Subcutaneous abdominal adipose tissue (tissue), 5 donors: ENCODE measurements around the gene TUFT1.

Experiments used
- H3K27ac ChIP-seq: one replicate; pipeline ENCODE4 v1.7.0; 2013; ENCODE audit warnings: low read depth, mild to moderate bottlenecking, inconsistent platforms, low read length, moderate library complexity
- H3K27me3 ChIP-seq, 5 donors: one replicate each; pipeline ENCODE4 v1.7.0; 2013; ENCODE audit warnings: low read length in 5 of 5, inconsistent platforms in 1 of 5; ENCODE audit not compliant: control insufficient read depth in 5 of 5, insufficient read depth in 4 of 5
- H3K36me3 ChIP-seq, 5 donors: one replicate each; pipeline ENCODE4 v1.7.0; 2013; ENCODE audit warnings: low read length in 5 of 5; ENCODE audit not compliant: control insufficient read depth in 5 of 5, insufficient read depth in 5 of 5
- H3K4me1 ChIP-seq, 5 donors: one replicate each; pipeline ENCODE4 v1.7.0; 2013; ENCODE audit warnings: low read length in 5 of 5, mild to moderate bottlenecking in 3 of 5, moderate library complexity in 1 of 5; ENCODE audit not compliant: control insufficient read depth in 5 of 5, insufficient read depth in 5 of 5
- H3K4me3 ChIP-seq, 5 donors: one replicate each; pipeline ENCODE4 v1.7.0; 2013; ENCODE audit warnings: low read length in 5 of 5, low read depth in 1 of 5
- H3K9ac ChIP-seq, 5 donors: one replicate each; pipeline ENCODE4 v1.7.0; 2013; ENCODE audit warnings: low read length in 5 of 5, mild to moderate bottlenecking in 4 of 5, moderate library complexity in 3 of 5
- H3K9me3 ChIP-seq, 5 donors: one replicate each; pipeline ENCODE4 v1.7.0; 2013; ENCODE audit warnings: low read length in 5 of 5; ENCODE audit not compliant: control insufficient read depth in 5 of 5
- donor health status: healthy.
- donor health status: healthy.
- donor health status: healthy.
- donor health status: healthy.
- donor health status: healthy.

TUFT1 gene

GRCh38 chr1:151511636-151512215 lies 28.4 kb upstream of the TUFT1 start:
- peak overlapping the region in 3 of 5 donors; percentile 52 to 56 (median 56) for H3K9ac ChIP-seq
- peaks cover 2 to 21% (median 16%) of the 10 kb centered on the region in 5 donors for H3K4me1 ChIP-seq
- H3K27me3 ChIP-seq = peaks cover 17 to 39% (median 32%) of the 10 kb centered on the region in 5 donors
- no peak overlapping the region for H3K27ac ChIP-seq
- H3K4me3 ChIP-seq = peak overlapping the region; percentile 58 to 66 (median 62)
- no peaks in the 10 kb centered on the region for H3K36me3 ChIP-seq
- no peaks in the 10 kb centered on the region for H3K9me3 ChIP-seq

GRCh38 chr1:151512326-151512725 lies 27.8 kb upstream of the TUFT1 start:
- Histone ChIP-seq H3K9me3 (no peaks in the 10 kb centered on the region), H3K9ac (peak overlapping the region in 2 of 5 donors; percentile 52 to 56), H3K4me3 (peak overlapping the region in 2 of 5 donors; percentile 59 to 62), H3K36me3 (no peaks in the 10 kb centered on the region), H3K4me1 (peaks cover 2 to 21% (median 16%) of the 10 kb centered on the region in 5 donors), H3K27ac (no peak overlapping the region), H3K27me3 (peaks cover 17 to 39% (median 32%) of the 10 kb centered on the region in 5 donors)

GRCh38 chr1:151512801-151513625 lies 27.1 kb upstream of the TUFT1 start:
- peaks cover 2 to 21% (median 16%) of the 10 kb centered on the region in 5 donors for H3K4me1 ChIP-seq
- H3K9ac ChIP-seq = no peak overlapping the region
- H3K36me3 ChIP-seq = no peaks in the 10 kb centered on the region
- no peaks in the 10 kb centered on the region for H3K9me3 ChIP-seq
- no peak overlapping the region for H3K27ac ChIP-seq
- H3K4me3 ChIP-seq = no peak overlapping the region
- peaks cover 17 to 39% (median 32%) of the 10 kb centered on the region in 5 donors for H3K27me3 ChIP-seq

- H3K4me3 ChIP-seq = no peak overlapping the region
Observed at GRCh38 chr1:151513626-151514121, 26.4 kb upstream of the TUFT1 start.

GRCh38 chr1:151514366-151514765 lies 25.7 kb upstream of the TUFT1 start:
- Histone ChIP-seq H3K9ac (no peak overlapping the region), H3K36me3 (no peaks in the 10 kb centered on the region), H3K9me3 (no peaks in the 10 kb centered on the region), H3K27me3 (peaks cover 17 to 42% (median 37%) of the 10 kb centered on the region in 5 donors), H3K4me1 (peaks cover 2 to 21% (median 16%) of the 10 kb centered on the region in 5 donors), H3K27ac (no peak overlapping the region), H3K4me3 (no peak overlapping the region)

More at GRCh38 chr1:151513626-151514121, 26.4 kb upstream of the TUFT1 start:
- Histone ChIP-seq H3K9me3 (no peaks in the 10 kb centered on the region), H3K4me1 (peaks cover 2 to 21% (median 16%) of the 10 kb centered on the region in 5 donors), H3K27ac (no peak overlapping the region), H3K27me3 (peaks cover 17 to 40% (median 34%) of the 10 kb centered on the region in 5 donors), H3K36me3 (no peaks in the 10 kb centered on the region), H3K9ac (no peak overlapping the region)

- H3K9ac ChIP-seq = no peak overlapping the region
- no peaks in the 10 kb centered on the region for H3K36me3 ChIP-seq
- no peak overlapping the region for H3K4me3 ChIP-seq
- H3K4me1 ChIP-seq = peaks cover 2 to 20% (median 16%) of the 10 kb centered on the region in 5 donors
- H3K27me3 ChIP-seq = peaks cover 17 to 42% (median 37%) of the 10 kb centered on the region in 5 donors
- H3K27ac ChIP-seq = no peak overlapping the region
- no peaks in the 10 kb centered on the region for H3K9me3 ChIP-seq
Observed at GRCh38 chr1:151515265-151515664, 24.8 kb upstream of the TUFT1 start.

GRCh38 chr1:151516031-151516511 lies 24.0 kb upstream of the TUFT1 start:
- no peak overlapping the region for H3K4me3 ChIP-seq
- H3K9ac ChIP-seq = no peak overlapping the region
- no peaks in the 10 kb centered on the region for H3K36me3 ChIP-seq
- H3K4me1 ChIP-seq = peaks cover 0 to 13% (median 11%) of the 10 kb centered on the region in 5 donors
- H3K9me3 ChIP-seq = no peaks in the 10 kb centered on the region
- H3K27ac ChIP-seq = no peak overlapping the region
- peaks cover 17 to 42% (median 37%) of the 10 kb centered on the region in 5 donors for H3K27me3 ChIP-seq

- Histone ChIP-seq H3K9ac (no peak overlapping the region), H3K4me1 (no peaks in the 10 kb centered on the region), H3K36me3 (no peaks in the 10 kb centered on the region), H3K4me3 (no peak overlapping the region), H3K27me3 (peaks cover 5 to 26% (median 21%) of the 10 kb centered on the region in 5 donors), H3K9me3 (no peaks in the 10 kb centered on the region), H3K27ac (no peak overlapping the region)
Observed at GRCh38 chr1:151518431-151518830, 21.7 kb upstream of the TUFT1 start.

GRCh38 chr1:151518936-151519335 lies 21.2 kb upstream of the TUFT1 start:
- H3K27me3 ChIP-seq = peaks cover 0 to 21% (median 16%) of the 10 kb centered on the region in 5 donors
- H3K4me1 ChIP-seq = no peaks in the 10 kb centered on the region
- H3K27ac ChIP-seq = no peak overlapping the region
- H3K9me3 ChIP-seq = no peaks in the 10 kb centered on the region
- H3K4me3 ChIP-seq = no peak overlapping the region
- no peaks in the 10 kb centered on the region for H3K36me3 ChIP-seq
- H3K9ac ChIP-seq = no peak overlapping the region

GRCh38 chr1:151519667-151520066 lies 20.4 kb upstream of the TUFT1 start:
- Histone ChIP-seq H3K36me3 (no peaks in the 10 kb centered on the region), H3K4me3 (no peak overlapping the region), H3K27me3 (peaks cover 0 to 15% (median 9%) of the 10 kb centered on the region in 5 donors), H3K27ac (no peak overlapping the region), H3K9me3 (no peaks in the 10 kb centered on the region), H3K9ac (no peak overlapping the region), H3K4me1 (no peaks in the 10 kb centered on the region)
